Islet of Langerhans (tissue), 1 donor: ENCODE results near the gene DDX10.

Experiments
- FAIRE-seq: peaks from one replicate; lab custom pipeline; 2011; peaks lifted over from hg19 to GRCh38; lab: Jason Lieb, UNC

The DDX10 gene

GRCh38 chr11:108825381-108825780 lies 160.5 kb downstream of the DDX10 start:
- FAIRE-seq: no peak

DNA sequence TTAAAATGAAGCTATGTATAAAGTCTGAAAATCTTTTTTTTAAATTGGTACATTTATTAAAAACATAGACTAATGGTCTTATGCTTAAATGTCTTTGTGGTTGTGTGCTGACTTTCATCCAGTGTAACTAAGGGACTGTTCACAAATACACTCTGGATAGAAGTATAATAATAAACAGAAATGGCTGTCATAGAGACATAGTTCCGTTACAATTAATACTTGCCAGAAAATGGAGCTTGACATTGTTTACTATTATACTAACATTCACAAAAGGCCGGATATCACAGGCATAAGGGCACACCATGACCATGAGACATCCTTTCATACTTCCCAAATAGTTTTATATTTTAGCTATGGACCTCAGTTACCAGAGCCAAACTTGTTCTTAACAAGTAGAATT lies 161.3 kb downstream of the DDX10 start:
- FAIRE-seq: no peak

- FAIRE-seq: no peak
Observed at GRCh38 chr11:108835624-108836023, 170.8 kb downstream of the DDX10 start.

DNA sequence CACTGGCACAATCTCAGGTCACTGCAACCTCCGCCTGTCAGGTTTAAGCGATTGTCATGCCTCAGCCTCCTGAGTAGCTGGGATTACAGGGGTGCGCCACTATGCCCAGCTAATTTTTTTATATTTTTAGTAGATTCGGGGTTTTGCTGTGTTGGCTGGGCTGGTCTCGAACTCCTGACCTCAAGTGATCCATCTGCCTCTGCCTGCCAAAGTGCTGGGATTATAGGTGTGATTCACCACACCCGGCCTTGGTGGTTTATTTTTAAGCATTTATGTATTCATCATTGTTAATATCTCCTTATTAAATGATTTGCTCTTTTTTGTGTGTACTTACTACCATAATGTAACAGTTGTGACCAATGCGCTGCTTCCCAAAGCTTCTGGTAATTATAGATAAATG lies 171.7 kb downstream of the DDX10 start:
- FAIRE-seq: no peak

DNA sequence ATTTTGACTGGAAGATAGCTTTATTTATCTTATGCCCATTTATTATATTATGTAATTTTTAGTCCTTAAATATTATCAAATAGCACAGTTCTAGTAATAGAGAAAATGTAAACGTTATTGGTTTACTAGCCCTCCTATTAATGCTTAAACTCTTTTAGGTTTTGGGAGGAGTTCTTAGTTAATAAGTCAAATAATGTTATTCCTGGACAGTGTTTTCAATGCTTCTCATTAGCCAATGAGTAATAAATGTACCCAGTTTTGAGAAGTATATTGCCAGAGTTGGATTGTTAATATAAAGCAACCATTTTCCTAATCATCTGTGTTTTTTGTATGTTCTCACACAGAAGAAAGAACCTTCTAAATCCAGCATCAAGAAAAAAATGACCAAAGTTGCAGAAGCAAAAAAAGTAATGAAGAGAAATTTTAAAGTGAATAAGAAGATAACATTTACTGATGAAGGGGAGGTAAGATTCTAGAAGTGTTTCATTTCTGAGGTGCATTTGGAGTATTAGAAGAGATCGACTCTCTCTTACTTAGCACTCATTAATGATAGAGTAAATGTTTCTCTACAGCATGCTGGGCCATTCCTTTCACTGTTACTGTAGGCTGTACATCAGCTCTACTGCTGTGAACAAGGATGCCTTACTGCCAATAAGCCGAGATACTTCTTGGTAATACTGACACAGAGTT lies 173.4 kb downstream of the DDX10 start:
- FAIRE-seq: no peak

DNA sequence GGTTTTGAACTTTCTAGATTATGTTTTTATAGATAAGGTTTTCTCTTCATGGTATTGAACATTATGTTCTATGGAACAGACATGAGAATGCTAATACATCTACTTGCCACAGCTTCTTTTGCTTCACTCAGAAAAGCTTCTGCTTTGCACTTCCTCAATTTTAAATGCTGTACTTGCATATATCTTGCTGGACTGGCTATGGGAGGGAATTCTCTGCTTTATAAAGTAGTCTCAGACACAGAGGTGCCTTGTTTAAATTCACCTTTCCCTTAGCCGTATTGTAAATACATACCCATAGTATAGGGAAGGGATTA lies 173.9 kb downstream of the DDX10 start:
- no peak for FAIRE-seq

DNA sequence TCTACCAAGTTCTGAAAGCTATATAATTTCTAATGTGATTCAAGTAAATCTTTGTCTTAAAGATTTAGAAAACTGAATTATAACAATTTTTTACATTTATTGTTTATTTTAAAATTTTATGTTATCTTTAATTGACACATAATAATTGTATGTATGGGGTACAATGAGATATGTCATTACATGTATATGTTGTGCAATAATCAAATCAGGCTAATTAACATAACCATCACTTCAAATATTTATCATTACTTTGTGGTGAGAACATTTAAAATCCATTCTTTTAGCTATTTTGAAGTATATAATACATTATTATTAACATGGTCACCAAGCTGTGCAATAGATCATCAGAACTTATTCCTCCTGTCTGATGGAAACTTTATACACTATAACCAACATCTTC lies 181.1 kb downstream of the DDX10 start:
- peak; percentile 85 for FAIRE-seq

GRCh38 chr11:108847298-108847990 lies 182.6 kb downstream of the DDX10 start:
- no peak for FAIRE-seq

- FAIRE-seq: no peak
Observed at GRCh38 chr11:108851781-108852180, 186.9 kb downstream of the DDX10 start.

- no peak for FAIRE-seq
Observed at GRCh38 chr11:108852701-108853100, 187.8 kb downstream of the DDX10 start.

GRCh38 chr11:108853151-108853550 lies 188.3 kb downstream of the DDX10 start:
- no peak for FAIRE-seq

DNA sequence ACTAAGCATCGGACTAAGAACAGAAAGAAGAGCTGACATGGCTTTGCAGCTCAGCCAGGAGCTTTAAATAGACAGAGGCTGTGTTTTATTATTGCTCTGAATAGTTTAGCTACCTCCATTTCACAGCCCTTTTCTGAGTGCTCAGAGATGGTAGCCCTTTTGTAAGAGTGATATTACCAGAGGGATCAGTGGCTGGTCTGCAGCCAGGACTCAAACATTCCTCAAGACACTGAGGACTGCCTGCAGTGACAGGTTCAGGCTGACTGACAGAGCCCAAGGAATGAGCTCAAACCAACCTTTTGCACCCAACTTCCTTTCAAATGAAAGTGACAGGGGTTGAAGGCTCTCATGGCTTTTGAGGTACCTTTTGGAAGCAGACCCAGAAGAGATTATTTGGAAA lies 189.0 kb downstream of the DDX10 start:
- FAIRE-seq: no peak

- FAIRE-seq: peak; percentile 9
Observed at GRCh38 chr11:108854346-108854745, 189.5 kb downstream of the DDX10 start.

GRCh38 chr11:108857382-108857781 lies 192.5 kb downstream of the DDX10 start:
- FAIRE-seq: no peak

GRCh38 chr11:108858622-108859021 lies 193.8 kb downstream of the DDX10 start:
- FAIRE-seq: no peak

GRCh38 chr11:108859510-108859909 lies 194.6 kb downstream of the DDX10 start:
- no peak for FAIRE-seq

- no peak for FAIRE-seq
Observed at GRCh38 chr11:108863528-108863927, 198.7 kb downstream of the DDX10 start.

DNA sequence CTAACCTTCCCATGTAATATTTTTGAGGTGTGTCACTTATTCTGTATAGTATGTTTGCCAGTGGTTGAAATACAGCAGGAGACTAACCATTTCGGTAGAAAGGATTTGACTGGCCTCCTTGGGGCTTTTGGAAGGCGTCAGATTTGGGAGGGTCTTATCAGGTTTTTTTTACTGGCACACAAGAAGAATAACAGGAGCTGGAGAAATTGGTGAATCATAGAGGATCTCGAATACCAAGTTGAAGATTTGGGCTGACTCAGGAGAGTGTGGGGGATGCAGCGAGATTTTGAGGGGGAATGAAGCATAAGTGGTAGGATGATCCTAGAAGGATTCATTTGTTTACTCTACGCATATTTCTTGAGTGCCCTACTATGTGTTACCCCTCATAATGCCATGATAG lies 200.5 kb downstream of the DDX10 start:
- FAIRE-seq: no peak

DNA sequence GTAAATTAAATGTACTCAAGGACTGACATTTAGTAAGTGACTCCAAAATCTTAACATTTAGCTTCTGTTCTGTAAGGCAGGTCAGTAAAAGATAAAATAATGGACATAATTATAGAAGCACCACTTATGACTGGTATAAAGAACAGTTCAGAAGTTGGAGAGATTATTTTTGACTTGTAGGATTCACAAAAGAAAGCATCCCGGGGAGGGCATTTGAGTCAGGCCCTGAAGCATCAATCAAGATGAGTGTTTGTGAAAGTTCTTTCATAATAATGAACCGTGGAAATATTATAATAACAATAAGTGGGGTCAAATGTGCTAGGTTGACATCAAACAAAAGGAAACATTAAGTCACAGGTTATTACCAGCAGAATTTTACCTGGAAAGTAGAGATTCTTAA lies 201.9 kb downstream of the DDX10 start:
- no peak for FAIRE-seq

GRCh38 chr11:108870373-108871020 lies 205.6 kb downstream of the DDX10 start:
- no peak for FAIRE-seq

- FAIRE-seq: no peak
Observed at GRCh38 chr11:108871152-108871551, 206.3 kb downstream of the DDX10 start.

DNA sequence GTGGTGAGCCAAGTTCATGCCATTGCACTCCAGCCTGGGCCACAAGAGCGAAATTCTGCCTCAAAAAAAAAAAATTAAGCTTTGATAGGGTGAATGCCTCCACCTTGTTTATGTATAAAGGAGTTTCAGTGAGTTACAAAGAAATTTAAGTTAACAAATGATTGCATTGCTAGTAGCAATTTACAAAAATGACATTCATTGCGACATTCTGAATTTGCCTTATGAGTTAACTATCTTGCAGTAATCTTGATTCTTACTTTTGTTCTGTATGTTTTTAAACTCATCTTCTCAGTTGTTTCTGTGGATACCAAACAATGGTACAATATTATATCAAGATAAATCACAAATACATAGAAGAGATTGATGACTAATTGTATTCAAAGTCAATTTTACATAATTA lies 207.0 kb downstream of the DDX10 start:
- FAIRE-seq: no peak

GRCh38 chr11:108872781-108873291 lies 208.0 kb downstream of the DDX10 start:
- FAIRE-seq: no peak

- no peak for FAIRE-seq
Observed at GRCh38 chr11:108873310-108873709, 208.4 kb downstream of the DDX10 start.
